ENCODE measurements around the gene SLC25A22. TPM values are rescaled to one million over a fixed set of nuclear protein-coding genes. Genes with fewer than 3 reads are reported as not detected.

Gene SLC25A22
- total and polyA plus RNA-seq, 10 of the 15 experiments (the other 5 are each of a cell fraction or from before 2014, with no cell fraction given), result 0.27 to 27.0 (median 8.2) TPM

Small RNA genes within 50 kb of the gene (small RNA-seq; reads per million reads assigned to genes)
- gene SNORA52, result not detected

Other genes starting within 250 kb of the SLC25A22 start
Only the 7 nearest of the 23 such genes appear.
- gene GATD1, start 20.8 kb downstream of the SLC25A22 start, total RNA-seq (2014; rRNA removed), result 19.0 and 28.2 TPM in 2 replicates
- 16.3 and 20.3 TPM in 2 replicates for gene GATD1, start 20.8 kb downstream of the SLC25A22 start, total RNA-seq (2014; rRNA removed; fragmentation: Illumina TruSeq; extraction: Trizol)
- gene GATD1, start 20.8 kb downstream of the SLC25A22 start, total RNA-seq (2021), result 59.7 and 62.3 TPM in 2 replicates
- gene GATD1, start 20.8 kb downstream of the SLC25A22 start, polyA plus RNA-seq (2011; rRNA removed), result 11.8 and 17.0 TPM in 2 replicates
- 4.3 and 18.5 TPM in 2 replicates for gene GATD1, start 20.8 kb downstream of the SLC25A22 start, polyA plus RNA-seq (2014; fragmentation: Illumina TruSeq; extraction: Trizol)
- 1 to 10 TPM; 1.2 to 3.3 TPM for gene GATD1, start 20.8 kb downstream of the SLC25A22 start, polyA plus RNA-seq (2014; fragmentation: Nextera tagmentation; extraction: Ambion mirVana)
- gene GATD1, start 20.8 kb downstream of the SLC25A22 start, polyA plus RNA-seq (2014; rRNA removed), result 85.8 and 92.6 TPM in 2 replicates
- 10 to 100 TPM; 24.3 to 28.0 TPM for gene GATD1, start 20.8 kb downstream of the SLC25A22 start, polyA plus RNA-seq (2016; fragmentation: Nextera tagmentation; extraction: Ambion mirVana)
- gene CEND1, start 8.2 kb downstream of the SLC25A22 start, total RNA-seq (2014; rRNA removed), result 5.5 and 7.2 TPM in 2 replicates
- gene CEND1, start 8.2 kb downstream of the SLC25A22 start, total RNA-seq (2014; rRNA removed; fragmentation: Illumina TruSeq; extraction: Trizol), result 1.3 and 2.2 TPM in 2 replicates
- gene CEND1, start 8.2 kb downstream of the SLC25A22 start, total RNA-seq (2021), result 6.9 and 9.0 TPM in 2 replicates
- 0.22 and 0.31 TPM in 2 replicates for gene CEND1, start 8.2 kb downstream of the SLC25A22 start, polyA plus RNA-seq (2011; rRNA removed)
- gene CEND1, start 8.2 kb downstream of the SLC25A22 start, polyA plus RNA-seq (2014; fragmentation: Illumina TruSeq; extraction: Trizol), result 0.35 and 1.4 TPM in 2 replicates
- under 1 TPM in 1 of 2 experiments, not detected in 1; 0.55 TPM for gene CEND1, start 8.2 kb downstream of the SLC25A22 start, polyA plus RNA-seq (2014; fragmentation: Nextera tagmentation; extraction: Ambion mirVana)
- 7.3 and 10.1 TPM in 2 replicates for gene CEND1, start 8.2 kb downstream of the SLC25A22 start, polyA plus RNA-seq (2014; rRNA removed)
- 10 to 100 TPM; 12.7 to 13.6 TPM for gene CEND1, start 8.2 kb downstream of the SLC25A22 start, polyA plus RNA-seq (2016; fragmentation: Nextera tagmentation; extraction: Ambion mirVana)
- 15.6 and 19.1 TPM in 2 replicates for gene PIDD1, start 7.0 kb upstream of the SLC25A22 start, total RNA-seq (2014; rRNA removed)
- gene PIDD1, start 7.0 kb upstream of the SLC25A22 start, total RNA-seq (2014; rRNA removed; fragmentation: Illumina TruSeq; extraction: Trizol), result 3.8 and 4.0 TPM in 2 replicates
- gene PIDD1, start 7.0 kb upstream of the SLC25A22 start, total RNA-seq (2021), result 33.7 and 42.0 TPM in 2 replicates
- 2.8 and 8.0 TPM in 2 replicates for gene PIDD1, start 7.0 kb upstream of the SLC25A22 start, polyA plus RNA-seq (2011; rRNA removed)
- gene PIDD1, start 7.0 kb upstream of the SLC25A22 start, polyA plus RNA-seq (2014; fragmentation: Illumina TruSeq; extraction: Trizol), result 0.54 and 2.1 TPM in 2 replicates
- under 1 TPM; 0.11 to 0.84 TPM for gene PIDD1, start 7.0 kb upstream of the SLC25A22 start, polyA plus RNA-seq (2014; fragmentation: Nextera tagmentation; extraction: Ambion mirVana)
- 52.2 and 64.4 TPM in 2 replicates for gene PIDD1, start 7.0 kb upstream of the SLC25A22 start, polyA plus RNA-seq (2014; rRNA removed)
- gene PIDD1, start 7.0 kb upstream of the SLC25A22 start, polyA plus RNA-seq (2016; fragmentation: Nextera tagmentation; extraction: Ambion mirVana), result 10 to 100 TPM; 52.6 to 53.6 TPM
- gene RPLP2, start 11.7 kb upstream of the SLC25A22 start, total RNA-seq (2014; rRNA removed), result 1,170 and 1,176 TPM in 2 replicates
- gene RPLP2, start 11.7 kb upstream of the SLC25A22 start, total RNA-seq (2014; rRNA removed; fragmentation: Illumina TruSeq; extraction: Trizol), result 1,135 and 1,241 TPM in 2 replicates
- 3,558 and 3,573 TPM in 2 replicates for gene RPLP2, start 11.7 kb upstream of the SLC25A22 start, total RNA-seq (2021)
- 443 and 711 TPM in 2 replicates for gene RPLP2, start 11.7 kb upstream of the SLC25A22 start, polyA plus RNA-seq (2011; rRNA removed)
- gene RPLP2, start 11.7 kb upstream of the SLC25A22 start, polyA plus RNA-seq (2014; fragmentation: Illumina TruSeq; extraction: Trizol), result 125 and 488 TPM in 2 replicates
- gene RPLP2, start 11.7 kb upstream of the SLC25A22 start, polyA plus RNA-seq (2014; fragmentation: Nextera tagmentation; extraction: Ambion mirVana), result 1,000 to 10,000 TPM; 1,446 to 3,075 TPM
- 1,595 and 1,805 TPM in 2 replicates for gene RPLP2, start 11.7 kb upstream of the SLC25A22 start, polyA plus RNA-seq (2014; rRNA removed)
- 1,000 to 10,000 TPM; 1,515 to 1,516 TPM for gene RPLP2, start 11.7 kb upstream of the SLC25A22 start, polyA plus RNA-seq (2016; fragmentation: Nextera tagmentation; extraction: Ambion mirVana)
- 9.3 and 9.8 TPM in 2 replicates for gene PNPLA2, start 20.6 kb upstream of the SLC25A22 start, total RNA-seq (2014; rRNA removed)
- 2.5 and 4.2 TPM in 2 replicates for gene PNPLA2, start 20.6 kb upstream of the SLC25A22 start, total RNA-seq (2014; rRNA removed; fragmentation: Illumina TruSeq; extraction: Trizol)
- gene PNPLA2, start 20.6 kb upstream of the SLC25A22 start, total RNA-seq (2021), result 33.4 and 34.0 TPM in 2 replicates
- gene PNPLA2, start 20.6 kb upstream of the SLC25A22 start, polyA plus RNA-seq (2011; rRNA removed), result 1.7 and 5.1 TPM in 2 replicates
- gene PNPLA2, start 20.6 kb upstream of the SLC25A22 start, polyA plus RNA-seq (2014; fragmentation: Illumina TruSeq; extraction: Trizol), result 1.5 and 6.4 TPM in 2 replicates
- under 1 TPM; 0.19 to 0.62 TPM for gene PNPLA2, start 20.6 kb upstream of the SLC25A22 start, polyA plus RNA-seq (2014; fragmentation: Nextera tagmentation; extraction: Ambion mirVana)
- 18.3 and 26.5 TPM in 2 replicates for gene PNPLA2, start 20.6 kb upstream of the SLC25A22 start, polyA plus RNA-seq (2014; rRNA removed)
- 10 to 100 TPM; 15.5 to 16.1 TPM for gene PNPLA2, start 20.6 kb upstream of the SLC25A22 start, polyA plus RNA-seq (2016; fragmentation: Nextera tagmentation; extraction: Ambion mirVana)
- 19.2 and 20.1 TPM in 2 replicates for gene CRACR2B, start 29.6 kb upstream of the SLC25A22 start, total RNA-seq (2014; rRNA removed)
- gene CRACR2B, start 29.6 kb upstream of the SLC25A22 start, total RNA-seq (2014; rRNA removed; fragmentation: Illumina TruSeq; extraction: Trizol), result 3.0 and 3.7 TPM in 2 replicates
- gene CRACR2B, start 29.6 kb upstream of the SLC25A22 start, total RNA-seq (2021), result 29.6 and 32.6 TPM in 2 replicates
- gene CRACR2B, start 29.6 kb upstream of the SLC25A22 start, polyA plus RNA-seq (2011; rRNA removed), result 3.3 and 8.8 TPM in 2 replicates
- 0.43 and 4.4 TPM in 2 replicates for gene CRACR2B, start 29.6 kb upstream of the SLC25A22 start, polyA plus RNA-seq (2014; fragmentation: Illumina TruSeq; extraction: Trizol)
- under 1 TPM; 0.10 to 0.31 TPM for gene CRACR2B, start 29.6 kb upstream of the SLC25A22 start, polyA plus RNA-seq (2014; fragmentation: Nextera tagmentation; extraction: Ambion mirVana)
- gene CRACR2B, start 29.6 kb upstream of the SLC25A22 start, polyA plus RNA-seq (2014; rRNA removed), result 33.7 and 44.0 TPM in 2 replicates
- 10 to 100 TPM; 16.6 to 17.0 TPM for gene CRACR2B, start 29.6 kb upstream of the SLC25A22 start, polyA plus RNA-seq (2016; fragmentation: Nextera tagmentation; extraction: Ambion mirVana)
- gene CD151, start 34.7 kb upstream of the SLC25A22 start, total RNA-seq (2014; rRNA removed), result 26.2 and 37.1 TPM in 2 replicates
- gene CD151, start 34.7 kb upstream of the SLC25A22 start, total RNA-seq (2014; rRNA removed; fragmentation: Illumina TruSeq; extraction: Trizol), result 11.1 and 17.6 TPM in 2 replicates
- 28.6 and 31.7 TPM in 2 replicates for gene CD151, start 34.7 kb upstream of the SLC25A22 start, total RNA-seq (2021)
- 19.9 and 39.6 TPM in 2 replicates for gene CD151, start 34.7 kb upstream of the SLC25A22 start, polyA plus RNA-seq (2011; rRNA removed)
- 1.5 and 9.4 TPM in 2 replicates for gene CD151, start 34.7 kb upstream of the SLC25A22 start, polyA plus RNA-seq (2014; fragmentation: Illumina TruSeq; extraction: Trizol)
- 1 to 10 TPM in 1 of 2 experiments, under 1 TPM in 1; 0.52 to 1.4 TPM for gene CD151, start 34.7 kb upstream of the SLC25A22 start, polyA plus RNA-seq (2014; fragmentation: Nextera tagmentation; extraction: Ambion mirVana)
- gene CD151, start 34.7 kb upstream of the SLC25A22 start, polyA plus RNA-seq (2014; rRNA removed), result 40.1 and 41.7 TPM in 2 replicates
- gene CD151, start 34.7 kb upstream of the SLC25A22 start, polyA plus RNA-seq (2016; fragmentation: Nextera tagmentation; extraction: Ambion mirVana), result 10 to 100 TPM in 1 of 2 experiments, 1 to 10 TPM in 1; 9.4 to 11.7 TPM